NCI-H2107 (cell line): ENCODE measurements around the gene TMEM132D.
A peak's percentile ranks its signal among the peaks of the same experiment; 100 is the strongest.

Source experiments
- DNase-seq: peaks from one replicate; lab custom pipeline; 2025; lab: John Stamatoyannopoulos, UW

Gene TMEM132D

DNA sequence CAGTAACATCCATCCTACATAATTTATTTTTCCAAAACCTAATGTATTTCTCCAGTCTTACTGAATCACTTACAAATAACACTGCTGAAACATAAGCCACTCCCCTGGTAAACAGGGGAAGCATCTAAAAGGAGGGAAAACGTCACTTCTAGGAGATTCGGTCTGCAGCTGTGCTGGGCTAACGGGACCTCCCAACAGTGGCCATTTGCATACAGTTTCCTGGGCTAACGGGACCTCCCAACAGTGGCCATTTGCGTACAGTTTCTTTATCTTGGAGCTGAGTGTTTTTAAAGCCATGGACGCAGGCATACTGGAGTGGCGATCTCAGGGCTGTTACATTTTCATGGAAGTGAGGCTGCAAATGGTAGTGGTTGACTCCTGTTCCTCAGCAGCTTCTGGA, 242.9 kb downstream of the TMEM132D start:
- no peak for DNase-seq

- DNase-seq: no peak
Observed at GRCh38 chr12:129659961-129660622, 243.7 kb downstream of the TMEM132D start.

DNA sequence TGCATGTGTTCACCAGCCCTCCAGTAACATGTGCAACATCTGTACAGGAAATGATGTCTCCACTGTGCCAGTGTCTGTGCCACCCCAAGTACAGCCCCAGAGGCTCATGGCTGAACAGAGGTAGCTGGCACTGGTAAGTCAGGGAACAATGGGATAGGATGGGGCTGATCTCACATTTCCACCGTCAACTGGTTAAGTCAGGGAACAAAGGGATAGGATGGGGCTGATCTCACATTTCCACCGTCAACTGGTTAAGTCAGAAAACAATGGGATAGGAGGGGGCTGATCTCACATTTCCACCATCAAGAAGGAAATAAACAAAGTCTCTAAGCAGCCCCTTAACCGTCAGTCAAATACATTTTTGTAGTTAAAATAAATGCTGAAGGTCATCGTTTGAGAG, 246.6 kb downstream of the TMEM132D start:
- peak; percentile 80 for DNase-seq

- no peak for DNase-seq
Observed at GRCh38 chr12:129651951-129652350, 251.9 kb downstream of the TMEM132D start.

- no peak for DNase-seq
Observed at GRCh38 chr12:129641926-129642325, 261.9 kb downstream of the TMEM132D start.

- DNase-seq: no peak
Observed at GRCh38 chr12:129635021-129635685, 268.7 kb downstream of the TMEM132D start.

DNA sequence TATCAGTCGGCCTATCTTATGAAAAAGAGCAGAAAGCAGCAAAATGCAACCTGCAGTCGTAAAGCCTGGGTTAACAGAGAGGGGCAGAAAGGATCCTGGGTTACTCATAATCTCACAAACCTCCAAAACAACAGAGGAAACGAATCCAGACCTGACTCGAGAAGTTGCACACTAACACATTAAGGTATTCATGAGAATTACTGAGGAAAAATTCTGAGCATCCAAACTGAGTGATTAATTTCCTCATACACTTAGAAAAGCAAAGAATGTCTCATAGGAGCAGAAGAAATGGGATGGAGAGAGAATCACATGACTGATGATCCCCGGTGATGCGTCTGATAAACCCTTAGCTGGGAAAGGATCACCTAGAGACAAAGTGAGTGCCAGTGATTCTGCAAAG, 272.5 kb downstream of the TMEM132D start:
- no peak for DNase-seq

GRCh38 chr12:129629901-129630300, 273.9 kb downstream of the TMEM132D start:
- DNase-seq: no peak

GRCh38 chr12:129622566-129622965, 281.3 kb downstream of the TMEM132D start:
- DNase-seq: no peak

- DNase-seq: no peak
Observed at GRCh38 chr12:129619271-129619670, 284.6 kb downstream of the TMEM132D start.

DNA sequence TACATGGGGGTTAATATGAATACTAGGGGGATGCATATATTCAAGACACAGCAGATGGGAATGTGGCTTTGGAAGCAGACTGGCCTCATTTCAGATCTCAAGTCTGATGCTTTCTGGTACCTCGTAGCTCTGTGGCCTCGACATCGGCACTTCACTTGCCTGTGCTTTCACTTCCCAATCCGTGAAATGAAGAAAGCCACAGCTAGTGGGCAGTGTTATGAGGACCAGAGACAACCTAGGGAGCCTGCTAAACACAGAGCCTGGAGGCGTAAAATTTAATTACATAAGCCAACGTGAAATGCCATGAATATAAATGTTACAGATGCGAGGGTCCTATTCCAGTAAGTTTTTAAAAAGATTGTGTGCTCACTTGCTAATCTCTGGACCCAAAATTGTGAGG, 286.0 kb downstream of the TMEM132D start:
- no peak for DNase-seq

DNA sequence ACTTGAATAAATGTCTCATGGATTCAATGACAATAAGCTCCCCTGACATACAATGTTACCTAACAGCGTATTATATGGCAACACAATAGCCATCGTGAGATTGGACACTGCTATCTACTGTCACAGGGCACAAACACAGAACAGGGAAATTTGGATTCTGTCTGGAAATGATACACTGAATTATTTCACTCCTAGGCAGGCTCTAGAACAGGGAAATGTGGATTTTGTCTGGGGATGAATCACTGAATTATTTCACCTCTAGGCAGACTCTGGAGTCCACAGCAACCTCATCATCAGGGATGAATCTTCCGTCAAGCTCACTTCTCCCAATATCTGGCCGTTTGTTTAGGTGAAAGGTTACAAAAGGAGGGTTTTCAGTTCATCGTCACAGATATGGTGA, 288.8 kb downstream of the TMEM132D start:
- no peak for DNase-seq

GRCh38 chr12:129614221-129614885, 289.5 kb downstream of the TMEM132D start:
- DNase-seq: no peak

DNA sequence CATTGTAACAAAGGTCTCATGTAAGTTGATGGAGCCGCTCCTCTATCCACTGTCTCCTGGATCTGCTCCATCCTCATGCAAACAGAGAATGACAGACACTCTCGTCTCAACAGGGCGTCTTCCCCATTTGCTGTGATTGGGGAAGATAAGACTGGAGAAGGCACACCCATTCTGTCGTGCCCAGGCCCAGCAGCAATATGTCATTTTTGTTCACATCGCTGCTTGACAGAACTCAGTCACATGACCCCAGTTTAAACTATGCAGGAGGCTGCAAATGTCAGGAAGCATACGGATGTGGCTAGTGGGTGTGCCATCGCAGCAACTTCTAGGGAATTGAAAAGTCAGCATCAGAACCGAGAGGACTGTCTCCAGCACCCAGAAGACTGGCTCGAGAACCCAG, 290.5 kb downstream of the TMEM132D start:
- DNase-seq: no peak

DNA sequence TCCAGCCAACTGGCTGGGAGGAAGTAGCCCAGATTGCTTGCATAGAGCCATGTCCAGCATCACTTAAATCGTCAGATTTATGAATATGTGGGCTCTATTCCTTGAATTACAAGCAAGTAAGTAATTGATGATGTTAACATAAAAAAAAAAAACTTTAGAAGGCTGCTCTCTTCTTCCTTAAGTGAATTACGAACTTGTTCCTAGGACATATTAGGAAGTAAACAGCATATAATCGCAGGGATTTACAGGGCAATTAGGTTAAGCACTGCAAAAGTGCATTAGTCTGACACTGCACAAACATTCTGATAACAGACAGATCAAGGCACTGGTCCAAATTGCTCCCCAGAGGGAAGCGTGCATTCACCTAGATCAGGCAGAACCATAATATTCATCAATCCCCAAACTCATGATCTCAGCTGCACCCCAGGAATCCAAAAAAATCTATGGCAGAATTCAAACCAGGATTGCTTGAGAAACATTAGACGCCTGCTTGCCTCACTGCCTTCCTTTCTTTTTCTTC, 293.2 kb downstream of the TMEM132D start:
- no peak for DNase-seq

- DNase-seq: no peak
Observed at GRCh38 chr12:129607756-129608155, 296.1 kb downstream of the TMEM132D start.

DNA sequence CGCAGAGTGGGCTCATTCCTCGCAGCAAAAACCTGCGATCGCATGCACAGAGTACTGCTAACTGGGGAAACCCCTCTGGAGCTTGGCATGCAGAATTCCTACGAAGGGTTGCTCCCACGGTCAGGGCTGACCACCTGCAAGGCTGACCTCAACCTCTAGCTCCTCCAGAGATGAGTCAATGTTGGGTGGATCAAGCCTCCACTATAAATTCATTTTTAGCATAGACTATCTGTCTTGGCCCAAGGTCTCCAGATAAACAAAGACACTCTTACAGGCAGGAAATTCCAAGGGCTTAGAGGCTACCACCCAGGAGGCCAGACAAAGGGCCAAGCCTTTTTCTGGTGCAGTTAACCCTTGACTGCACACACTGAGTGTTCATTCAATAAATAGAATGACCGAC, 296.5 kb downstream of the TMEM132D start:
- no peak for DNase-seq

DNA sequence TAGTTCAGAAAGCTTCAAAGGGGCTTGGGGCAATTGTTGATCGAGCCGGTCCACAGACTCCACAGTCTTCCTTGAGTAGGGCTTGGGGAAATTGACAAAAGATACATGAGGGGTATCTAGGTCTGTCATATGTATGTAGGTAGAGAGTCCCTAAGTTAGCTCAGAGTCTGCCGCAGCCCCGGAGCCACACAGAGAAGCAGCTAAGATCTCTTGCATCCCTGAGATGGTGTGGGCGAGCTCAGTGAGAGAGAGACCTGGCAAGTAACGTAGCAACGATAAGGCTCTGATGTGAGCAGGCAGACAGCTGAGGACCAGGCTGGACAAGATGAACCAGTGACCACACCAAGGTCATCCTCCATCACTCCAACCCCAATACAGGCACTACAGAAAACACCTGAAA, 297.6 kb downstream of the TMEM132D start:
- no peak for DNase-seq

DNA sequence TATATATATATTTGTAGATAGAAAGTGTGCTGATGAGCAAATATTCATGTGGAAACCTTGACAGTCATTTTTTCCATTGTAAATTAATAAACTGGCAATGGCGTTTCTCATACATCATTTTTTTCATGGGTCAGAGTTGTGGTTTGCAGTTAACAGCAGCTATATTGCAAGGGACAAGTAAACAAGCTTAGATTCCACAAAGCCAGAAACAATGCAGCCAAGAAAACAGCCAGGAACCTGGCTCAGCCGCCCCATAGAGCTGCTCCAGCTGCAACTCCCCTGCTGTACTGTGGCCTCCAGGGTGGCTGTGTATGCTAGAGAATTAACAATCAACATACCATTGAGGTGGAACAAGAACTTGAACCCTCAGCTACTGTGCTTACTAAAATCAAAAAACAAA, 298.2 kb downstream of the TMEM132D start:
- no peak for DNase-seq

- no peak for DNase-seq
Observed at GRCh38 chr12:129604506-129604905, 299.3 kb downstream of the TMEM132D start.

- DNase-seq: no peak
Observed at GRCh38 chr12:129599406-129599805, 304.4 kb downstream of the TMEM132D start.

GRCh38 chr12:129594098-129594497, 309.7 kb downstream of the TMEM132D start:
- no peak for DNase-seq

DNA sequence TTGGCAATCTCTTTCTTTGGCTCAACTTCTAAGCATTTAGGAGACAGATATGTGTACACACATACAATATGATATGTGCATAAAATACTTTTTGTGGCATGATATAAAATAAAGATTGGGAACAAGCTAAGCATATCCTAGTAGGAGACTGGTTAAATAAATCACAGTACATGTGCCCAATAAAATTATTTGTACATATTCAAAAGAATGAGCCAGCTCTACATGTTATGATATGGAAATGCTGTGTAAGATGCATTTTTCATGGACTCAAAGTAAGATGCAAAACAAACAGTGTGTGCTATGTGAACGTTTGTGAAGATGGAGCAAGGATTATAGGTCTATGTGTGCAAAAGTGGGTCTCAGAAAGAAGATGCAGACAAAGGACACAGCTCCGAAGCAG, 311.4 kb downstream of the TMEM132D start:
- DNase-seq: no peak
